WI38 (cell line): ENCODE measurements around the gene GALNTL6.

Experiments used
- H3K4me3 ChIP-seq: 2 replicates; pipeline ENCODE4 v1.5.1; 2011; ENCODE audit warnings: low read depth, mild to moderate bottlenecking, control low read depth, low read length
- CTCF ChIP-seq: IDR thresholded peaks from 2 replicates; pipeline ENCODE4 v1.5.1; 2012; ENCODE audit warnings: low read depth, mild to moderate bottlenecking, control low read depth, low read length

GALNTL6 gene

GRCh38 chr4:171809854-171810253, 3.4 kb upstream of the GALNTL6 start:
- no peak overlapping the region for H3K4me3 ChIP-seq
- TF ChIP-seq CTCF = no peak

DNA sequence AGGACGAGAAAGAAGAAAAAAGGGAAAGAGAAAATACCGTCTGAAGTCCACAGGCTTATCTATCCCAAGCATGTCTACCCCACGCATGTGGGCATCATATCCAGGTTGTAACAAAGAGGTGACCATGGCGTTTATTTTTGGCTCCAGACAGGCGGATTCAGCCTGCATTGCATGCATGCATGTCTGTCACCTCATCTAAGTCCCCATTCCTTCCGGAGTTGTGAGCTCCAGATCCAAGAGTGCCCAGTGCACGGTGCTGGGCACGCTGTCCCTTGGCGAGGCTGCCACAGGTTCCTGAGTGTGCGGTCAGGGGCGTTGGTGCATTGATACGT, 905 bp upstream of the GALNTL6 start:
- no peak overlapping the region for H3K4me3 ChIP-seq
- no peak for TF ChIP-seq CTCF

GRCh38 chr4:171813526-171814250, 484 bp downstream of the GALNTL6 start:
- H3K4me3 ChIP-seq = no peak overlapping the region
- TF ChIP-seq CTCF = no peak

DNA sequence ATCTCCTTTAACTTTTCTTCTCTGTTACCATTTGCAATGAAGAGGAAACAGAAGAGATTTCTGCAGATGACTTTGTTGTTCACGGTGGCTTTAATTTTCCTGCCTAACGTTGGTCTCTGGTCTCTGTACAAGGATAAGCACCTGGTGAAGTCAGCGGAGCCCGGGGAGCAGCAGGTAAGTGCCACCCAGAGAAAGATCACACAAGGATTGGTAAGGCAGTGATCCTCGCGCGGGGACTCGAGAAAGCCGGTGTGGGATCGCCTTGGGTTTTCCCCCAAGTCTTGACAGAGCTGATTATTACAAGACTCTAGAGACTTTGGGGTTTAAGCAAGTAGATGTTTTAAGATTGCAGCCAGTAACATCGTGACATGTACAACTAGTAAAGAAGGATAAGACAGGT, 1.3 kb downstream of the GALNTL6 start:
- no peak overlapping the region for H3K4me3 ChIP-seq
- TF ChIP-seq CTCF = no peak

- TF ChIP-seq CTCF = no peak
- H3K4me3 ChIP-seq = no peak overlapping the region
Measured at GRCh38 chr4:171817026-171817425, 3.8 kb downstream of the GALNTL6 start.

DNA sequence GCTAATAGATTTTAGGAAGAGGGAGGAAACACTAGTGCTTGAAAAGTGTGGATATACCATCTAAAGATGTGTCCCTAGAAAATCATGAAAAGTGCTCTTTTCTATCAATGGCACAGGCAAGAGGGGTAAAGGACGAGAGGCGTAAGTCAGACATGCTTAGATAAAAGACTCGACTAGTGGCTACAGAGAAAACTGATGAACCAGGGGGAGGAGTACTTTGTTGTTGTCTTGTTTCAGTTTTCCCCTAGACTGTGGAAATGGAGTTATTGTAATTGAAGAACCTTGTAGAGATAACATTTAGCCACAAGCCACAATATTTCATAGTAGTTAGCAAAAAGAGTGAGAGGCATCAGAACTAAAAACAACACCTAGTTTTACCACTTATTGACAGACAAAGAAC, 21.4 kb downstream of the GALNTL6 start:
- TF ChIP-seq CTCF = no peak

GRCh38 chr4:171843456-171843855, 30.3 kb downstream of the GALNTL6 start:
- TF ChIP-seq CTCF = no peak
- no peak overlapping the region for H3K4me3 ChIP-seq

More for the DNA sequence above, 21.4 kb downstream of the GALNTL6 start:
- no peak overlapping the region for H3K4me3 ChIP-seq
